Stomach smooth muscle (tissue), 2 donors: ENCODE measurements around the gene DGKQ.
A peak's percentile ranks its signal among the peaks of the same experiment; 100 is the strongest.

Experiments
- H3K27ac ChIP-seq: one replicate; pipeline ENCODE4 v1.7.0; 2013; ENCODE audit warnings: mild to moderate bottlenecking, low read length, inconsistent platforms
- H3K27me3 ChIP-seq, 2 donors: one replicate each; pipeline ENCODE4 v1.7.0; 2013; ENCODE audit warnings: low read length in 2 of 2; ENCODE audit not compliant: insufficient read depth in 2 of 2, control insufficient read depth in 1 of 2
- H3K36me3 ChIP-seq, 2 donors: one replicate each; pipeline ENCODE4 v1.7.0; 2013; ENCODE audit warnings: low read length in 2 of 2; ENCODE audit not compliant: control insufficient read depth in 2 of 2, insufficient read depth in 2 of 2
- H3K4me1 ChIP-seq: one replicate; pipeline ENCODE4 v1.7.0; 2013; ENCODE audit warnings: low read length; ENCODE audit not compliant: control insufficient read depth, insufficient read depth
- H3K4me3 ChIP-seq, 2 donors: one replicate each; pipeline ENCODE4 v1.7.0; 2013; ENCODE audit warnings: low read length in 2 of 2
- H3K9ac ChIP-seq, 2 donors: one replicate each; pipeline ENCODE4 v1.7.0; 2013; ENCODE audit warnings: low read length in 2 of 2, mild to moderate bottlenecking in 1 of 2
- H3K9me3 ChIP-seq, 2 donors: one replicate each; pipeline ENCODE4 v1.7.0; 2013; ENCODE audit warnings: low read length in 2 of 2; ENCODE audit not compliant: control insufficient read depth in 2 of 2
- donor health status: healthy.
- donor health status: Pancreatic carcinoma.

Gene DGKQ

DNA sequence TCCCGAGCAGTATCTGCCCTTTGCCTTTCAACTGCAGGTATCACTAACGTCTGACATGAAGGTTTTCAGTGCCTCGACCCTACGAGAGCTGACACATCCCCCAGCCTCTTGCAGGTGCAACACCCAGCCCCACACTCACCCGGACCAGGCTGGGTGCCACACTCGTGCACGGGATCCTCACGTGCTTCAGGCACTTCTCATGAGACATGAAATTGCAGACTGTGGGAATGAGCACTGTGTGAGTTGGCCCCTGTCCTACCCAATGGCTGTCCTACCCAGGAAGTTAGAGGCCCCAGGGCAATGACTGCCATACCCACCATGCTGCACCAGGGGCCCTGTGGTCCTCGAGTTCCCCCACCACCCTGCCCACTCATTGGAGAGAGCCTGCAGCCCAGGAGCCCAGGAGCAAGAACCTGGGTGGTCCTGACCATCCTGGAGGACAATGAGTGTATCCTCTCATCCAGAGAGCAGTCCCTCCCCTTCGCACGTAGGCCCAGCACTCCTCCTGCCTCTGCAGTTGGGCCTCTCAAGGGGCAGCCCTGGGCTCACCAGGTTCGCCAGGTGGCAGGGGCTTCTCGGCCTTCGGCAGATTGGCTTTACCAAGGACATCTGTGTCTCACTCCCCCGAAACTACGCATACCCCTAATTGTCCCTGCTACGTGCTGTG lies 2.4 kb downstream of the DGKQ start:
- no peak overlapping the region for H3K4me3 ChIP-seq
- H3K9me3 ChIP-seq = no peaks in the 10 kb centered on the region
- no peak overlapping the region for H3K9ac ChIP-seq
- peaks cover 0 to 8% of the 10 kb centered on the region in 2 donors for H3K27me3 ChIP-seq
- H3K4me1 ChIP-seq = peaks cover 37% of the 10 kb centered on the region
- H3K36me3 ChIP-seq = peaks cover 0 to 3% of the 10 kb centered on the region in 2 donors
- no peak overlapping the region for H3K27ac ChIP-seq

- H3K9ac ChIP-seq = no peak overlapping the region
- H3K9me3 ChIP-seq = no peaks in the 10 kb centered on the region
- peaks cover 0 to 8% of the 10 kb centered on the region in 2 donors for H3K36me3 ChIP-seq
- no peak overlapping the region for H3K27ac ChIP-seq
- peaks cover 0 to 8% of the 10 kb centered on the region in 2 donors for H3K27me3 ChIP-seq
- H3K4me3 ChIP-seq = no peak overlapping the region
- peaks cover 37% of the 10 kb centered on the region for H3K4me1 ChIP-seq
These were observed 3.2 kb downstream of the DGKQ start for GRCh38 chr4:970046-970745.

DNA sequence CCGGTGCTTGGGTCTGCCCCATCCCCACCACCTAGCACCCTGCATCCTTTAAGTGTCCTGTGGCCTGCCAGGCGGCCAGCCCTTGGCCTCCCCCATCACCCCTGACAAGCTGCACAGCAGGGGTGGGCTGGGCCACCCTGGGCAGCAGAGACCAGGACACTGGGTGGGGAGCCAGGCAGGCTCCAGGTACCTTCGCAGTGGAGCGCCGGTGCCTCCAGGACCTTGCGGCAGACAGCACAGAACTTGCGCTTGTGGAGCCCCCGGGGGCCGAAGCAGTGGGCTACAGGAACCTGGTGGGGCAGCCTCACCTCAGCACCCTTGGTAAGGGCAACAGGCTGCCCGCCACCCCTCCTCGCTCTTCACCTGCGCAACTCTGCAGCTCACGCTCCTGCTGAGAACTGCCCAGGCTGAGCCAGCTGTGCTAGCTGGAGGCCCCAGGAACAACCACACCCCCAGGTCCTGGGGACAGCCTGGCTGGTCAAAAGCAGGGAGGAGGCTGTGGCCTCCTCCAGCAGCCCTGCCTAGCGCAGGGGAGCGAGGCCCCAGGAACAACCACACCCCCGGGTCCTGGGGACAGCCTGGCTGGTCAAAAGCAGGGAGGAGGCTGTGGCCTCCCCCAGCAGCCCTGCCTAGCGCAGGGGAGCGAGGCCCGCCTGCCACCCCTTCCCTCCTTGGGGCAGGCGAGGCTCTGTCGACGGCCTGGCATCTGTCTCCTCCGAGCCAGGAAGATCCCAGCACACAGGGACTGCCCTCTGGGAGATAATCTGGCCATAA lies 4.6 kb downstream of the DGKQ start:
- Histone ChIP-seq H3K4me3 (no peak overlapping the region), H3K9ac (no peak overlapping the region), H3K36me3 (peaks cover 0 to 10% of the 10 kb centered on the region in 2 donors), H3K27me3 (peaks cover 0 to 8% of the 10 kb centered on the region in 2 donors), H3K27ac (no peak overlapping the region), H3K4me1 (peaks cover 35% of the 10 kb centered on the region), H3K9me3 (no peaks in the 10 kb centered on the region)

GRCh38 chr4:968221-968620 lies 5.1 kb downstream of the DGKQ start:
- Histone ChIP-seq H3K4me3 (no peak overlapping the region), H3K27me3 (peaks cover 0 to 8% of the 10 kb centered on the region in 2 donors)

GRCh38 chr4:967113-968104 lies 6.0 kb downstream of the DGKQ start:
- Histone ChIP-seq H3K27ac (no peak overlapping the region), H3K4me3 (peak overlapping the region in 1 of 2 donors; percentile 40), H3K9me3 (no peaks in the 10 kb centered on the region), H3K27me3 (peaks cover 0 to 8% of the 10 kb centered on the region in 2 donors), H3K36me3 (peaks cover 0 to 10% of the 10 kb centered on the region in 2 donors), H3K4me1 (peaks cover 25% of the 10 kb centered on the region), H3K9ac (no peak overlapping the region)

More at GRCh38 chr4:968221-968620, 5.1 kb downstream of the DGKQ start:
- no peak overlapping the region for H3K9ac ChIP-seq
- H3K36me3 ChIP-seq = peaks cover 0 to 10% of the 10 kb centered on the region in 2 donors
- H3K9me3 ChIP-seq = no peaks in the 10 kb centered on the region
- H3K27ac ChIP-seq = no peak overlapping the region
- H3K4me1 ChIP-seq = peaks cover 32% of the 10 kb centered on the region

DNA sequence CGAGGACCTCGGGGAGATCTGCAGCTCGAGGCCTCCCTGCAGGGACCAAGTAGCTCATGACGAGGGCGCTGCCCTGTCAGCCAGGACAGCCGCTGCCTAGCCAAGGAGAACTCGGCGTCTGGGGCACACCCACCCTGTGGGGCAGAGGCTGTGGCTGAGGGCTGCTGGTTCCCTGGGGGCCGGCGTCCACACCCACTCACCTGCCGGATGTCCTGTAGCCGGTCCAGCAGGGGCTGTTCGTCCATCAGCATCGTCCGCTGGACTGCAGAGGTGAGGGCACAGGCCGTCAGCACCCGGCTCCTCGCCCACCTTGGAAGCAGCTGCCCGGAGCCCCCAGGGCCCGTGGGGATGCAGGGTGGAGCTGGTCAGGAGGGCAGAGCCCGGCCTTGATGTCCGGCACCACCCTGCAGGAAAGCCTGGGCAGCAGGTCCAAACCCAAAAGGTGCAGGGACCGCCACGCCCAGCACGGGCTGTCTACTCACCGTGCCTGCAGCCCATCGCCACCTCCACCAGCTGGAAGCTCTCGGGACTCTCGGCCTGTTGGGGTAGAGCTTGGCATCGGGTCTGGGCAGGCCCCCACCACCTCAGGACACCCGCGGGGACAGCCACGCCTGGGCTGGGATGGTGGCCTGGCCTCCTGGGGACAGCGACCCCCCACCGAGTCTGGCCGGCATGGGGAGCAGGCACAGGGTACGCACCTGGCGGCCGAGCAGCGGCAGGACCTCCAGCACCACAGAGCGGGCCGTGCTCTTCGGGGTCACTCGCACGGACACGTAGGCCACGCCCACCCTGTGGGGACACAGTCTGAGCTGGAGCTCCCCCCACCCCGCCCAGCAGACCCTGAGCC lies 6.9 kb downstream of the DGKQ start:
- no peak overlapping the region for H3K27ac ChIP-seq
- H3K9me3 ChIP-seq = no peaks in the 10 kb centered on the region
- peaks cover 0 to 16% of the 10 kb centered on the region in 2 donors for H3K36me3 ChIP-seq
- no peak overlapping the region for H3K4me3 ChIP-seq
- peaks cover 0 to 8% of the 10 kb centered on the region in 2 donors for H3K27me3 ChIP-seq
- H3K9ac ChIP-seq = no peak overlapping the region
- peaks cover 16% of the 10 kb centered on the region for H3K4me1 ChIP-seq

DNA sequence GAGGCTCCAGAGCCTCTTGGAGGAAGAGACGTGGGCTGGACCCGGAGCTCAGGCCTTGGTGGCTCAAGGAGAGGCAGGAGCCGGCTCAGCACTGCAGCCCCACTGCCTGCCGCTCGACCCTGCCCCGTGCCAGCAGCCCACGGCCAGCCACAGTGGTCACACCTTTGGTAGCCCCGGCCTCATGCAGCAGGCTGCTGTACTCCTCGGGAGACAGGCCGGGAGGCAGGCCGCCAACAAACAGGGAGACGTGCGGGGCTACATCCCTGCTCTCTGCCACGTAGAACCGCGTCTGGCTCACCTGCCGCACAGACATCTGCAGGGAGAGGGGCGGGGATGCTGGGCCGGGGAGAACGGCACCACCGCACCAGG lies 7.6 kb downstream of the DGKQ start:
- H3K27me3 ChIP-seq = peaks cover 0 to 8% of the 10 kb centered on the region in 2 donors
- peaks cover 0 to 16% of the 10 kb centered on the region in 2 donors for H3K36me3 ChIP-seq
- no peak overlapping the region for H3K4me3 ChIP-seq
- no peaks in the 10 kb centered on the region for H3K9me3 ChIP-seq
- H3K27ac ChIP-seq = no peak overlapping the region
- no peak overlapping the region for H3K9ac ChIP-seq
- H3K4me1 ChIP-seq = peaks cover 11% of the 10 kb centered on the region

DNA sequence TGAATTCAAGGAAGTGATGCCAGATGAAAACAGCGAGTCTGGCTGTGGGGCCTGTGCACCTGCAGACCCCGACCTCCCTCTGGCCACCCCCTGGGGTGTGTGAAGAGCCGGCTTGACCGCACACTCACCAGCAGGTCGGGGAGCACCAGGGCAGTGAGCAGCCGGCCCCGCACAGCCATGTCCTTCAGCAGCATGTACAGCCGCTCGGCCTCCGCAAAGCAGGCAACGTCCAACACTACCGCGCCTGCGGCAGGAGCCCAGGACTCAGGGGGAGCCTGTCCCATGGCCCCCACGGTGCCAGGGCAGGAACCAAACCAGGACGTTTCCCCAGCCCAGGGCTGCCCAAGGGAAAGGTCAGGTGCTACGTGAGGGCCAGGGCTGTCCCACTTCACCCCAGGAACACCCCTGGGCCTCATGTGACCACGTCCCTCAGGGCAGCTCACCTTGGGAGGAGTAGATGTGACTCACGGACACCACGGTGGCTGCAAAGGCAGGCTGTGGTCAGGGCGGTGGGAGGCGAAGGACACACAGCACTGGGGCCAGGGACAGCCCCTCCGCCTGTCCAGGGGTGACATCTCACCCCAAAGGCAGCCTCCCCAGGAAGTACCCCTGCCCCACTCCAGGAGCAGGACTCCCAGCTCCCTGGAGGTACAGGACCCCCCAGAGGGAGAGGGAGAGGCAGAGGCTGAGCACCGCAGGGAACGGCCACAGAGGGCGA lies 8.2 kb downstream of the DGKQ start:
- Histone ChIP-seq H3K9ac (no peak overlapping the region), H3K36me3 (peaks cover 0 to 16% of the 10 kb centered on the region in 2 donors), H3K9me3 (no peaks in the 10 kb centered on the region), H3K27me3 (peaks cover 0 to 8% of the 10 kb centered on the region in 2 donors), H3K27ac (no peak overlapping the region), H3K4me3 (no peak overlapping the region), H3K4me1 (peaks cover 11% of the 10 kb centered on the region)

DNA sequence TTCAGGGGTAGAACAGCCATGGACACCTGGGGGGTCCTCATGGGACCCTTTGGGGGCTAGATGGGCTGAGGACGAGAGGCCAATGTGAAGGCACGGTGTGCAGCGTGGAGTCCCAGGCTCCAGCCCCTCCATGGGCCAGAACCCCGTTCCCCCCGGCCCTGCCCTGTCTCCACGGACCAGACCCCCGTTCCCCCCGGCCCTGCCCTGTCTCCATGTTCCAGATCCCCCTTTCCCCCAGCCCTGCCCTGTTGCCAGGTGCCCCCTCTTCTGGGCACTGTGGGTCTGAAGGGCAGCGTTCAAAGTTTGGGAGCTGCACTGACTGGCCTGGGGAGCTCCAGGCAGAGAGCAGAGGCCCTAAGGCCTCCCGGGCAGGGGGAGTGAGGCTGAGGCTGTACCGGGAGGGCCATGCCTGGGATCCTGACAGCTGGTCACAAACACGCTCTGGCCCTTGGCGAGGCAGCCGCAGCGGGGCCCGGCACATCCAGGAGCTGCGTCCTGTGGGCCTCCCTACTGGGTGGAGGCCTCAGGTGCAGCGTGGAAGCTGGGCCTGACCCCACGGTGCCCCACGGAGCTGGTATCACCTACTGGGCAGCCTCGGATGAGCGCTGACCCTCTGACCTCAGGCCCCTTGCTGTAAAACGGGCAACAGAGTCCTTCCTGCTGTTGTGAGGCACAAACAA lies 8.9 kb downstream of the DGKQ start:
- H3K4me1 ChIP-seq = peaks cover 11% of the 10 kb centered on the region
- no peak overlapping the region for H3K9ac ChIP-seq
- peaks cover 0 to 16% of the 10 kb centered on the region in 2 donors for H3K36me3 ChIP-seq
- no peak overlapping the region for H3K27ac ChIP-seq
- H3K4me3 ChIP-seq = no peak overlapping the region
- H3K9me3 ChIP-seq = no peaks in the 10 kb centered on the region
- H3K27me3 ChIP-seq = peaks cover 0 to 8% of the 10 kb centered on the region in 2 donors
